D341Med (cell line): ENCODE data around the gene PET100.

Experiments used
- DNase-seq: peaks from one replicate; pipeline ENCODE4 v3.0.0; 2012; ENCODE audit warnings: low spot score

PET100 gene

DNA sequence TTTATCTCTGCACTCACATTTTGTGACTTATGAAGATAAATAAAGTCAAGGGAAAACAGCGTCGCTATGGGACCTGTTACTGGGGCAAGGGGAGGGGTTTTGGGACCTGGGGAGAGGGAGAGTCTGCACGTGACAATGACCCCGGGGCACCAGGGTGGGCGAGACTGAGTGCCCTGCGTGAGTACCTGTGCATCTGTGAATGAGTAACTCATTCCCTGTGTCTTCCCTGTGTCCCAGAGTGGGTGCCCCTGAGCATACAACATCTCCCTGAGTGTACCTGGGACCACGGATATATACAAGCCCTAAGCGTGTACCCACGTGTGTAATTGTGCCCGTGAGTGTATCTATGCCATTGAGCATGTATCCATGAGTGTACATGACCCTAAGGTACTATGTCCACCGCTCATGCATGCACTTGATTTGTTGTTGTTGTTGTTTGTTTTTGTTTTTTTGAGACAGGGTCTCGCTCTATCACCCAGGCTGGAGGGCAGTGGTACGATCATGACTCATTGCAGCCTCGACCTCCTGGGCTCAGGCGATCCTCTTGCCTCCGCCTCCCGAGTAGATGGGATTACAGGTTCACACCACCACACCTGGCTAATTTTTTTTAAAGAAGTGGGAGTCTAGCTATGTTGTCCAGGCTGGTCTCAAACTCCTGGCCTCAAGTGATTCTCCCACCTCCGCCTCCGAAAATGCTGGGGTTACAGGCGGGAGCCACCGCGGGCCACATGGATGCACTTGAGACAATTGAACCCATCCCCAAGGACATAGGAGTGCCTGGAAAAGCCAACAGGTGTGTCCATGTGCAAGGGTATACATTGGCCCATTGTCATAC is 50.4 kb downstream of the PET100 start:
- no peak for DNase-seq

- DNase-seq: peak; percentile 98
Observed at GRCh38 chr19:7680606-7681339, 51.2 kb downstream of the PET100 start, which contains the start of gene TRAPPC5. Gene TRAPPC5 (plus strand): TSS chr19:7680833. CDS start chr19:7682254, 1,421 bp downstream.
